NOMO-1 treated with DMSO at 0.1 percent for 48 hours (cell line): ENCODE measurements around the gene UGT1A10.

Experiments used
- DNase-seq: peaks from one replicate; lab custom pipeline; 2025; ENCODE audit not compliant: unreplicated experiment; lab: John Stamatoyannopoulos, UW

The UGT1A10 gene

DNA sequence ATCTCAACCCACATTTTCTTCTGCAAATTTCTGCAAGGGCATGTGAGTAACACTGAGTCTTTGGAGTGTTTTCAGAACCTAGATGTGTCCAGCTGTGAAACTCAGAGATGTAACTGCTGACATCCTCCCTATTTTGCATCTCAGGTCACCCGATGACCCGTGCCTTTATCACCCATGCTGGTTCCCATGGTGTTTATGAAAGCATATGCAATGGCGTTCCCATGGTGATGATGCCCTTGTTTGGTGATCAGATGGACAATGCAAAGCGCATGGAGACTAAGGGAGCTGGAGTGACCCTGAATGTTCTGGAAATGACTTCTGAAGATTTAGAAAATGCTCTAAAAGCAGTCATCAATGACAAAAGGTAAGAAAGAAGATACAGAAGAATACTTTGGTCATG is 131.8 kb downstream of the UGT1A10 start:
- no peak for DNase-seq

DNA sequence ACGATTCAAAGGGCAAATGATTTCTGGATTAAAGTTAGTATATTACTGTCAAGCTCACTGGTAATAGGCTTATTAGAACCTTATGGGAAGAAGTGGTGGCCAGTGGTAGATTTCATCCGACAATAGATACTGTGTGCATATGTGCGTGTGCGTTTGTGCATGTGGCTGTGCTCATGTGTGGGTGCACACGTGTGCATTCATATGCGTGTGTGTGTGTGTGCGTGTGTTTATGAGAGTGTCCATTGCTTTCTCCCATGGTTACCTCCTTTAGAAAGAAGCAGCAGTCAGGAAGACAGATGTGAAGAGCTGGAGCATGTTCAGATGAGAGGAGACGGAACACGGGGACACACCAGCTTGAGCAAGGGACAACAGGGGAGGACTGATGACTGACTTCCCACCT is 133.0 kb downstream of the UGT1A10 start:
- no peak for DNase-seq

DNA sequence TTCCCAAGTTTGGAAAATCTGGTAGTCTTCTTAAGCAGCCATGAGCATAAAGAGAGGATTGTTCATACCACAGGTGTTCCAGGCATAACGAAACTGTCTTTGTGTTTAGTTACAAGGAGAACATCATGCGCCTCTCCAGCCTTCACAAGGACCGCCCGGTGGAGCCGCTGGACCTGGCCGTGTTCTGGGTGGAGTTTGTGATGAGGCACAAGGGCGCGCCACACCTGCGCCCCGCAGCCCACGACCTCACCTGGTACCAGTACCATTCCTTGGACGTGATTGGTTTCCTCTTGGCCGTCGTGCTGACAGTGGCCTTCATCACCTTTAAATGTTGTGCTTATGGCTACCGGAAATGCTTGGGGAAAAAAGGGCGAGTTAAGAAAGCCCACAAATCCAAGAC is 135.9 kb downstream of the UGT1A10 start:
- no peak for DNase-seq

DNA sequence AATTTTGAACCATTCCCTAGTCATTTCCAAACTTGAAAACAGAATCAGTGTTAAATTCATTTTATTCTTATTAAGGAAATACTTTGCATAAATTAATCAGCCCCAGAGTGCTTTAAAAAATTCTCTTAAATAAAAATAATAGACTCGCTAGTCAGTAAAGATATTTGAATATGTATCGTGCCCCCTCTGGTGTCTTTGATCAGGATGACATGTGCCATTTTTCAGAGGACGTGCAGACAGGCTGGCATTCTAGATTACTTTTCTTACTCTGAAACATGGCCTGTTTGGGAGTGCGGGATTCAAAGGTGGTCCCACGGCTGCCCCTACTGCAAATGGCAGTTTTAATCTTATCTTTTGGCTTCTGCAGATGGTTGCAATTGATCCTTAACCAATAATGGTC is 136.3 kb downstream of the UGT1A10 start:
- DNase-seq, result no peak

DNA sequence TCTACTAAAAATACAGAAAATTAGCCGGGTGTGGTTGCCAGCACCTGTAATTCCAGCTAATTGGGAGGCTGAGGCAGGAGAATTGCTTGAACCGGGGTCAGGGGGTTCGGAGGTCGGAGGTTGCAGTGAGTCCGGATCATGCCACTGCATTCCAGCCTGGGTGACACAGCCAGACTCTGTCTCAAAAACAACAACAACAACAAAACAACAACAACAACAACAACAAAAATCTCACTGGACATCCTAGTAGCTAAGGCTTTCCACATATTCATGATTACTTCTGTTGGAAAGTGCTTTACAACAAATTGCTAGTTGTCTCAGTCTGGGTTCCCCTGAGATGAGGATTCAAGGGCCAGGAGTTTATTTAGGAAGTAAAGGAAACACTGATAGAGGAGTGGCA is 137.6 kb downstream of the UGT1A10 start:
- no peak for DNase-seq

DNA sequence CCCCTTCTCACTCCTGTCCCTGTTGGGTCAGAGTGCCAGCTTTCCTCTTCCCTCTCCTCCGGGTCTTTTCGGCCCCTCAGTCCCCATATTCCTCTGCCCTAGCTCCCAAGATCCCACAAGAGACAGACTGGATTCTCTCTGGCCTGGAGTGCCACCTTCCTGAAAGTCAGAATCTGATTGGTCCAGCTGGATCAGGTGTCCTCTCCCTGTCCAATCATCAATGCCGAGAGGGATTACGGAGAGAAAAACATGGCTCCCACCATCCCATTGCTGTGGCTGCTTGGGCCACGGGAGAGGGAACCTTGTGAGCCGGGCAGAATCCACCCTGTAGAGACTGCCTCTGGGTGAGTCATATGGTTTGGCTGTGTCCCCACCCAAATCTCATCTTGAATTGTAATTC is 139.2 kb downstream of the UGT1A10 start:
- no peak for DNase-seq

DNA sequence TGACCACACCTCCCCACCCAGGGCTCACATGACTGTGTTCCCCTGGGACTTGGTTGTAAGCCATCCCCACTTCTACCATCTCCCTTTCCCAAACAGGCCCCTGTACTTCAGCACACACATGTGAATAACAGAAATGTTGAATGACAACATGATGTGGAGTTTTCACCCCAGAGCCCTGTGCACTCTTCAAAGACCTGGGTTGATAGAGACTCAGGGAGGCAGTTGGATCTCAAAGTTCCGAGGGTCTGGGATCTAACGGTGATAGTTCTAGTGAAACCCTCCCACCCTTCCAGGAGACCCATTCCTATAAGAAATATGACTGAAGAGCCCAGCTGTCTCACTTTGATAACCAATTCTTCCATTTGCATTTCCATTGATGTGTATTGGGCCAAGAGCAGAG is 141.8 kb downstream of the UGT1A10 start, which contains the start of gene MROH2A:
Gene MROH2A, plus strand, starts transcription at position 301 of the 400 bp plus-strand sequence. CDS start 1,029 bp downstream, outside the sequence.
- DNase-seq, result no peak

DNA sequence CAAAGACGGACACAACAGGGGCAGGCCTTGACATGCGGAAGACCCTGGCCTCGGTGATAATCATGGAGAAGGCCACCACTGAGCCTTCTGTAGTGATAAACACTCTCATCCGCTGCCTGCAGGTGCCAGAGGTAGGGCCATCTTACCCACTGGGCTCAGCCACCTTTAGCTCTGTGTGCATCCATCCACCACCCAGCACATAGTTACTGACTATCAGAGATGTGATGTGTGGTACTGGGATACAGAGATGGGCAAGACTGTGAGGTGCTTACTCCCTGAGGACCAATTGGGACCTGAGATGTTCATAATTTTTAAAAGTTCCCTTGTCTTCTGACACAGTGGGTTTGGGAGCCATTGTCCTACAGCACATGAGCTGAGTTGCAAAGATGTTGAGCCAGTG is 143.5 kb downstream of the UGT1A10 start:
- no peak for DNase-seq

DNA sequence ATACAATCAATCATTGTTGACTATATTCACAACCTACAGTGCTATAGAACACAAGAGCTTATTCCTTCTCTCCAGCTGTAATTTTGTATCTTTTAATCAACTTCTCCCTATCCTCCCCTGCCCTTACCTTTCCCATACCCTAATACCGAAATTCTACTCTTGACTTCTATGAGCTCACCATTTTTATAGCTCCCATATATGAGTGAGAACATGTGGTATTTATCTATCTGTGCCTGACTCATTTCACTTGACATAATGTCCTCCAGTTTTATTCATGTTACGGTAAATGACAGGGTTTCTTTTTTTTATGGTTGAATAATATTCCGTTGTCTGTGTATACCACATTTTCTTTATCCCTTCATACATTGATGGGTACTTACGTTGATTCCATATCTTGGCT is 144.5 kb downstream of the UGT1A10 start:
- DNase-seq, result no peak

DNA sequence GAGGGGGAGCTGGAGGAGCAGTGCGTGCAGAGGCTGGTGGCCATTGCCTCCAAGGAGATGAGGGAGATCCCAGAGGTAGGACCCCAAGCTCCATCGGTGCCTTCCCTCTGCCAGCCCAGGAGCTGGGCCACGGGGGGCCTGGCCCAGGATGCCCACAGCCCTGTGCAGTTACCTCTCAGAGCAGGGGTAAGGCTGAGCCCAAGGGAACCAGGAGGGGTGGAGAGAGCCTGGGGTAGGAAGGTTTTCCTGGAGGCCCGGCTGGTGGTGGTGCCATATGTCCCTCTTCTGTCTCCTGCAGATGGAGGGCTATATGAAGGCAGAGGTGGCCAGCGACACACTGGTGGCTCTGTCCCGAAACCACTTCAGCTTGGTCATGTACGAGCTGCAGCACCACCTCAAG is 153.3 kb downstream of the UGT1A10 start:
- DNase-seq, result no peak

DNA sequence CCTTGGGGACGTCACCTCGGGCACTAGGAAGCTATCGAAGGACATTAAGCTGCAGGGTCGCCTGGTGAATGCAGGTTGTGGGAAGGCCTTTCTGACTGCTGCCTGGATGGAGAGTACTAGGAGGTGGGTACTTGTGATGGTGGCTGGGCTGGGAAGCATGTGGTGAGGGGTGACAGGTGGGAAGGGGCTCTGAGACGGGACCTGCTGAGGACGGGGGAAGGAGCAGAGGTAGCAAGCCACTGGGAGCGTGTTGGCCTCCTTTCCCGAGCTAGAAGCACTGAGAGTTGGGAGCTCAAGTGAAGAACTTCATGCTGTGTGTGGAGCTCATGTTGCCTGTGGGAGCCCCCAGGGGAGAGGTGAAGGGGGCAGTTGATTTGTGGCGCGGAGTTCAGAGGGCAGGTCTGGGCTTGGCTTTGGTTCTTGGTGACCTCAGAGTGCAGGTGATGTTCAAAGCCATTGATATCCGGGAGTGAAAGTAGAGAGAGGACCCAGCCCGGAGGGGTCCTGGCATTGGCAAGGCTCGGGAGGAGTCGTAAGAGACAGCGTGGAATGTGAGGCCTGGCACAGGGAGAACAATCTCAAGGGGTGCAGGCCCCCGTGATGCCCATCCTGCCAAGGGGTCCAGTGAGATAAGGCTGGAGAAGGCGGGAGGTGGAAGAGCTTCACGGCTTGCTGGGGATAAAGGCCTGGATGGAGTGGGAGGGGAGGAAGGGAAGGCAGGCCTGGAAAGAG is 155.1 kb downstream of the UGT1A10 start:
- no peak for DNase-seq

DNA sequence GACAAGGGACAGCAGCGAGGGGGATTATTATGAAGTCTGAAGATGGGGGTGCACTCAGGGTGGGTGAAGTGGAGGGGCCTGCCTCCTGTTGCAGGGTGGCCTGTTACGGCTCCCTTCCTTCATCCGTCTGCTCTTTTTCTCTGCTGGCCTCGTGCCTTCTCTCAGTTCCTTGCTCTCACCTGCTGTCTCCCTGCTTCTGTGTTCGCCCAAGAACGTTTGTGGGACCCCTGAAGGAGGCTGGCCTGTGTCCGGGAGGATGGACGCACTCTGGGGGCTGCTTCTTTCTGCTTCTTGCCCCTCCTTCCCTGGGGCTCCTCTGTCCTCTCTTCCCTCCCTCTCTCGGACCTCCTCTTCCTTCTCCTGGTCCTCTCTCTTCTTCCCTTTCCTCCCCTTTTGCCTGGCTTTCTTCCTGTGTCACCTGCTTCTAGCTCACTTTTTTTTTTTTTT is 155.7 kb downstream of the UGT1A10 start:
- no peak for DNase-seq

DNA sequence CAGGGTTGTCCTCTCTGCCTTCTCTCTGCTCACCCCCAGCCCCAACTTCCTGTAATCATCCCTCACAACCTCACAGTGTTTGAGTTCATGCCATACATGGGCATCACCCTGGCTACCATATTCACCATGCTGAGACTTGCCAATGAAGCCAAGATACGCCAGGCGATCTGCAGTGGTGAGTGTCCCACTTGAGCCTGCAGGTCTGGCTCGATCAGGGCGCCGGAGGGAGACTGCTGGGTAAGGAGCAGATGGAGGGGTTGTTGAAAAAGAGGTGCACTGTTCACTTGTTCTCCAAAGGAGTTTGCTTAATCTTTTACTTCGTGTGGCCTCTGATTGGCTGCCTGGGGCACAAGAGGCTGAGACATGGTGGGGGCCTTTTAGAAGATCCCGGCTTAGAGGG is 156.5 kb downstream of the UGT1A10 start:
- DNase-seq, result no peak

DNA sequence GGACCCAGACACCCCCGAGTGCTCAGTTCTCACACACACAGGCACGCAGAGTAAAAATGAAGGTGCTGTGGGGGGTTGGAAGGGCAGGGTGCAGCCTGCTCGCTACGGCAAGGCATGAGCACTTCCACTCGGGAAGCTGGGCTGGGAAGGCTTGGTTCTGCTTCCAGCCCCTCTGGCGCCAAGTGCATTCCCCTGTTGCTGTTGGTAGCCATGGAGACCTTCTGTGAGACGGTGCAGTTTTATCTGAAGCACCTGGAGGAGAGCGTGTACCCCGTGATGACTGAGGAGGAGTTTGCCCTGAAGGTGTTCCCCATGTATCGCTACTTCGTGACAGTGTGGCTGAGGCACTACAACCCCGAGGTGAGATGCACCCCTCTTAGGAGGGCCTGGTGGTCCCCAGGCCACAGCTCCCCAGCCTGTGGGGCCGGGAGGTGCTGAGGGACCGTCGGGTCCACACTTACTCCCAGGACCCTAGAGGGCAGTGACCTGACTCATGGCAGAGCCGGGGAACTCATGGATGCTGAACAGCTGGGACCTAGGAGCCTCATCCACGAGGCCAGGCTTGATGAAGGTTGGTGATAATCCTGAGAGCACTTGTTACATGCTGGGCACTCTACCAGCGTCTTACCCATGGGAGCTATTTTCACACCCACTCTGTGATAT is 157.3 kb downstream of the UGT1A10 start:
- DNase-seq, result no peak

DNA sequence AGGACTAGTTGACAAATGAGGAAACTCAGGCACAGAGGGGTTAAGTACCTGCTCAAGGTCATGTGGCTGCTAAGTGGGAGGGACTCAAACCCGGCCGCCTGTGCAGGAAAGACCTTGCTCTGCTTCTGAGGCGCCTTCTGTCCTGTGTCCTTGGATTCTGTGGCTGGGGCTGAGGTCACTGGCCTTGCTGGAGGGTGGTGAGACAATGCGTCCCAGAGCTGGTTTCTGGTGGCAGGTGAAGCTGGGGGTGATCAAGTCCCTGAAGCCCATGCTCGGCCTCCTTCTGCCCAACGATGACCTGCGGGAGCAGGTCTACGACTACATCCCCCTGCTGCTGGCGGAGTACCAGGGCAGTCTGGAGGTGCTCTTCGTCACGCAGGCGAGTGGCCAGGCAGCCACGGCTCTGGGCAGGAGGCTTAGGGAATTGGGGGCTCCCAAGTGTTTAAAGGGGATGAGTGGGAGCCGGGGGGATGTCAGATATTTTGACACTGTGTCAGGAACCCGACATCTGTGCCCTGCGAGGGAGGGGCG is 157.9 kb downstream of the UGT1A10 start:
- no peak for DNase-seq

DNA sequence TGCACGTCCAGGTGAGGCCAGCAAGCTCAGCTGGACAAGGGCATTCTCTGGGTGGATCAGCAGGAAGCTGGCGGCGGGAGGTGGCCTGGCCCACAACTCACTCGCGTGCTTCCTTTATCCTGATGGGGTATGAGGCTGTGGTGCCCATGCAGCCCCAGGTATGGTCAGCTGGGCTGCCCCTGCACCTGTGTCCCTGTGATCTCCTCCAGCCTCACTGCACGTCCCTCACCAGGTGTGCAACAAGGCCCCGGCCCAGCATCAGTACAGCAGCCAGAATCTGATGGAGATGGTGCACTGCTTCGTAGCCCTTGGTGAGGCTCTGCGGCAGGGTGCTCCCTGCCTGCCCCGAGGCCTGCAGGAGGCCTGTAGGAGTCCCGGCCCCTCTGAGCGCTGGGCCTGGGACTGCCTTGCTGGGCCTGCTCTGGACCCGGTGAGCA is 159.5 kb downstream of the UGT1A10 start:
- no peak for DNase-seq

DNA sequence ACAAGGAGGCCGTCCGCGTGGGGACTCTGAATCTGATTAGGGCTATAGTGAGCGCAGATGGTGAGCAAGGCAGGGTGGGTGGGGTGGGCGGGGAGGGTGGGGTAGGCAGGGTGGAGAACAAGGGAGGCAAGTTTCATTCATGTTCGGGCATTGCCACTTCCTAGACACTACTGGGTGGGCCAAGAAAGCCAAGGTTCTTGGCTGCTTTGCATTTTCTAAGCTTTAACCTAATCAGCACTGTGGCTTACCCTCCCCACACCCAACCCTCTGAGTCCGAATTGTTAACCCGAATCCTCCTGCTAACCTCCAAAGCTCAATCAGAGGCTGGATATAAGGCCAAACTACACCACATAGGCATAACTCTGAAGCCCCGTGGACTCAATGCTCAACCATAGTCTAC is 160.0 kb downstream of the UGT1A10 start:
- no peak for DNase-seq

DNA sequence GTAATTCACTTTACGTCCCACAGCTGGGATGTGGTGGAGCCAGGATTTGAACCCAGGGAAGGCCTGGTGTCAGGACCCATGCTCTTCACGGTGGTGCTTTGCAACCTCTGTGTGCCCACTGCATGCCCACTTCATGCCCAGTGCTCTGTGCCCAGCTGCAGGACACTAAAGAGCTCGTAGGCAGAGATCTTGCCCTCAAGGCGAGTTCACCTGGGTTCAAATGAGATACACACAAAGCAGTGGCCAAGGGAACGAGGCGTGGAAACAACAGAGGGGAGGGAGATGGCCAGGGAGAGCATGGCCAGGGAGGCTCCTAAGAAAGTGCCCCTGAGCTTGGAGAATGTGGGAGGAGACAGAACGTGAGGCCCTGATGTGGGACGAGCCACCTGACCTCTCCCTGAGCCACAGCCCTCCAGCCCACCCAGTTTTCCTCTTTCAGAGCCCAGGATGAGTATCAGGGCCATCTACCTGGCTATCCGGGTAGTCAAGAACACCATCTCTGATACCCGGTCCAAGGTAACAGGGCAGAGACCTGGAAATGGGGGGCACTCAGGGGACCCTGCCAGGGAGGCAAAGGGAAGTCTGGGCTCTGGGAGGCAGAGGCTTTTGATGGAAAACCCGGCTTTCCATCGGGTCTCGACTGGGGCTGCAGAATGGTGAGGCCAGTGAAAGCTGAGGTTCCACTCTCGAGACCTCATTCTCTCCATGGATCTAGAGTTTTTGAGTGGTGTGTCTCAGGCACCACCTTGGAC is 162.3 kb downstream of the UGT1A10 start:
- no peak for DNase-seq

DNA sequence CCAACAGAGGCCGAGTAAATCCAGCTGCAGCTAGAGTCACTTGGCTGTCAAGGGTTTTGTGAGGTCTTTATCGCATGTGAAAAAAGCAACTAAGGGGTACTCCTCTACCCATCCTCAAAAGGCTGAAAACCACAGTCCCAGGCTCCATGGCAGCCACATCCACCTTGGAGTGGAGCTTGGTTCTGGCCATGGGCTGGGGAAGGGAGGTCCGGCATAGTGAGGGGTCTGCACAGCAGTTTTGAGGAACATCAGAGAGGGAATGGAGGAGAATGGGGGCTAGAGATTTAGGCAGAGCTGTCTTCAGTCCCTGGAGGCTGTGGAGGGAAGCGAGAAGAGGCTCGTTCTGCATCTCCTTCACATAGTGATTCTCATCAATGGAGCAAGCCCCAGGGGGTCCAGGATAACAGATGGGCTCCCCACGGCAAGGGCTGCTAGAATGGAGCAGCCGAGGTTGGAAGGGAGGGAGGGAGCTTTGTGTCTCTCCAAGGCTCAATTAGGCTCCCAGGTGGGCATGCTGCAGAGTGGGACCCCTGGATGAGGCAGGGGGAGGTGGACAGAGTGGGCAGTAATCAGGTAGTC is 162.9 kb downstream of the UGT1A10 start:
- DNase-seq, result no peak

DNA sequence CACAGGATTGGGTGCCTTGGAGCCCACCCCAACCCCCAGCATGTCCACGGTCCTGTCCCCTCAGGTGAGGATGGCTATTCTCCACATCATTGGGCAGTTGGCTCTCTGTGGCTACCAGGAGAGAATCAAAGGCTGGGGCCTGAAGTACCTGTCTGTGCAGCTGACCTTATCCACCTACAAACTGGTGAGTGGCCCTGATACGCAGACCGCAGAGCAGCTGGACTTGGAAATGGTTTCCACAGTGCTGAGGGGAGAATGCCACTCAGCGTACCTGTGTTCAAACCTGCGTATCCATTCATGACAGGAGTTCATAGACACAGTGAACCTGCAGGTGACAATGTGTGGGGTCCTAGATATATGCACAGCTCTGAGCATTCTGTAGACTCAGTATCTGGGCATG is 163.5 kb downstream of the UGT1A10 start:
- no peak for DNase-seq

DNA sequence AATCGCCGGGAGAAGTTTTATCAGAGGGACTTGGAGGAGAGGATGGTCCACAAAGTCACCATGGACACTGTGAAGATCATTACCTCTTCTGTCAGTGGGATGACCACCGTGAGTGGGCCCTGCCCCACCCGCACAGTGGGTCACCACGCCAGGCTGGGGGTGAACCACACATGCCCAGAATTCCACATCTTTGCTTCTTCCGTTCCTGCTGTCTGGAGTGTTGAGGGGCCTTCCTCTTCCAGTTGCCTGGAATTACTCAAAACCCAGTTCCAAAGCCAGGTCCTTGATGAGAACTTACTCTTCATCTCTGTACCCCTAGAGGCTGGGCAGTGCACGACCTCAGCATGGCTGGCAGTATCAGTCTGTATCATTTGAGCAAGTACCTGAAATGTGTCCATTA is 164.0 kb downstream of the UGT1A10 start:
- no peak for DNase-seq
